Upper lobe of right lung (tissue), 1 donor: ENCODE results near the gene IRGC. TPM values are rescaled to one million over a fixed set of nuclear protein-coding genes. Genes with fewer than 3 reads are reported as not detected.
A peak's percentile ranks its signal among the peaks of the same experiment; 100 is the strongest.

ENCODE experiments used
- ATAC-seq: fragments of 200-7000 bp; cut with Tn5 transposase; one replicate; pipeline ENCODE4 v1.9.1; 2020; ENCODE audit warnings: mild to moderate bottlenecking, moderate library complexity
- DNase-seq: peaks from one replicate; pipeline ENCODE4 v3.0.0-alpha.2; 2020
- H3K27ac ChIP-seq: fragments of 200-600 bp; one replicate; pipeline ENCODE4 v1.8.0; 2022
- H3K27me3 ChIP-seq: fragments of 200-600 bp; one replicate; pipeline ENCODE4 v1.8.0; 2022; ENCODE audit warnings: mild to moderate bottlenecking
- H3K36me3 ChIP-seq: fragments of 200-600 bp; one replicate; pipeline ENCODE4 v1.8.0; 2022
- H3K4me1 ChIP-seq: fragments of 200-600 bp; one replicate; pipeline ENCODE4 v1.8.0; 2022
- H3K4me3 ChIP-seq: fragments of 200-600 bp; one replicate; pipeline ENCODE4 v1.8.0; 2022; ENCODE audit warnings: mild to moderate bottlenecking
- H3K9me3 ChIP-seq: fragments of 200-600 bp; one replicate; pipeline ENCODE4 v1.8.0; 2022
- CTCF ChIP-seq: fragments of 200-600 bp; IDR thresholded peaks from one replicate; pipeline ENCODE4 v1.8.0; 2022; ENCODE audit warnings: antibody characterized with exemption
- intact Hi-C: fragments of 100-400 bp; cut with DNase I; formaldehyde crosslinking; loops from one replicate; pipeline ENCODE4 v1.11.0; 2022
- total RNA-seq: library from RNA; stranded (reverse); fragmentation: NEBNext Ultra II Directional; extraction: Animal tissue kit (Norgen Biotek cat#: 25700); gene quantifications from one replicate; pipeline ENCODE4 v1.2.1, GENCODE V29; 2021
- donor health status: DM: no; HTN: yes; CAD: no; lungs with severe emphysema.

The IRGC gene
- total RNA-seq, 1 donor from 2014 or later: not detected

- ATAC-seq: peak; percentile 45
- Histone ChIP-seq H3K9me3 (no peaks in the 10 kb centered on the region), H3K27ac (no peak overlapping the region), H3K27me3 (no peaks in the 10 kb centered on the region), H3K4me1 (no peaks in the 10 kb centered on the region), H3K36me3 (no peaks in the 10 kb centered on the region), H3K4me3 (no peak overlapping the region)
- intact Hi-C loops: no loop called here
- no peak for DNase-seq
- no peak for TF ChIP-seq CTCF
Measured at GRCh38 chr19:43687660-43687997, 28.2 kb upstream of the IRGC start.

- peak; percentile 66 for DNase-seq
- intact Hi-C loops: no loop called here
- ATAC-seq: peak; percentile 48
- Histone ChIP-seq H3K4me1 (no peaks in the 10 kb centered on the region), H3K4me3 (no peak overlapping the region), H3K27ac (no peak overlapping the region), H3K9me3 (no peaks in the 10 kb centered on the region), H3K36me3 (no peaks in the 10 kb centered on the region), H3K27me3 (no peaks in the 10 kb centered on the region)
- no peak for TF ChIP-seq CTCF
Measured at GRCh38 chr19:43688059-43688701, 27.7 kb upstream of the IRGC start.

GRCh38 chr19:43690444-43690843 lies 25.4 kb upstream of the IRGC start:
- intact Hi-C loops: no loop called here
- TF ChIP-seq CTCF: no peak
- Histone ChIP-seq H3K27ac (no peak overlapping the region), H3K9me3 (no peaks in the 10 kb centered on the region), H3K4me1 (no peaks in the 10 kb centered on the region), H3K27me3 (no peaks in the 10 kb centered on the region), H3K36me3 (no peaks in the 10 kb centered on the region), H3K4me3 (no peak overlapping the region)
- DNase-seq (no peak), ATAC-seq (no peak)

GRCh38 chr19:43690890-43691289 lies 25.0 kb upstream of the IRGC start:
- Histone ChIP-seq H3K4me1 (no peaks in the 10 kb centered on the region), H3K9me3 (peaks cover under 1% of the 10 kb centered on the region), H3K27ac (no peak overlapping the region), H3K36me3 (no peaks in the 10 kb centered on the region), H3K4me3 (no peak overlapping the region), H3K27me3 (no peaks in the 10 kb centered on the region)
- intact Hi-C loops: no loop called here
- ATAC-seq (no peak), DNase-seq (no peak)
- TF ChIP-seq CTCF: no peak

GRCh38 chr19:43691755-43692154 lies 24.1 kb upstream of the IRGC start:
- intact Hi-C loops: no loop called here
- TF ChIP-seq CTCF: no peak
- Histone ChIP-seq H3K4me1 (no peaks in the 10 kb centered on the region), H3K4me3 (no peak overlapping the region), H3K27me3 (no peaks in the 10 kb centered on the region), H3K9me3 (peaks cover 7% of the 10 kb centered on the region), H3K27ac (no peak overlapping the region), H3K36me3 (no peaks in the 10 kb centered on the region)
- ATAC-seq (no peak), DNase-seq (no peak)

GRCh38 chr19:43692385-43692784 lies 23.5 kb upstream of the IRGC start:
- no peak overlapping the region for H3K27ac ChIP-seq
- intact Hi-C loops: no loop called here
- peaks cover 7% of the 10 kb centered on the region for H3K9me3 ChIP-seq
- H3K27me3 ChIP-seq: no peaks in the 10 kb centered on the region
- H3K36me3 ChIP-seq: no peaks in the 10 kb centered on the region
- DNase-seq (no peak), ATAC-seq (peak; percentile 54)
- no peak overlapping the region for H3K4me3 ChIP-seq
- no peak for TF ChIP-seq CTCF
- no peaks in the 10 kb centered on the region for H3K4me1 ChIP-seq
